ENCODE data around the gene GCH1.

Gene GCH1

DNA sequence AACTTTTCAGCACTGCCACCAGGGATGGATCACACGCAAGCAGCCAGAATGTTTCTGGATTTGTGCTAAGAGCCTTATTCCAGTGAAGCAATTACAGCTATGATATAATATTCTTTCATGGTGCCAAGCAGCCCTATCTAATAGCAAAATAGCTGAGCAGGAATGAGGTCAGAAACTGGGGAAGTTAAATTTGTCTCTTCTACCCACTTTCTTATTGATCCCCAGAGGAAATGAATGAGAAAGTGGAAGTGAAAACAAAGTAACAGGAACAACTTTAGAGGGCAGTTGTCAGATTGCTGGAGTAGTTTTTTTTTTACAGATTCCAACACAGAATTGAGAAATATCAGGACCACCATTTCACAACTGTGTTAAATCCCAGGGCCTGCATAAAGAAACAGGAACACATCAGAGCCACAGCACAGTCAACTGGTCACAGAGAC is 44.8 kb downstream of the GCH1 start:
- no peak for DNase-seq

DNA sequence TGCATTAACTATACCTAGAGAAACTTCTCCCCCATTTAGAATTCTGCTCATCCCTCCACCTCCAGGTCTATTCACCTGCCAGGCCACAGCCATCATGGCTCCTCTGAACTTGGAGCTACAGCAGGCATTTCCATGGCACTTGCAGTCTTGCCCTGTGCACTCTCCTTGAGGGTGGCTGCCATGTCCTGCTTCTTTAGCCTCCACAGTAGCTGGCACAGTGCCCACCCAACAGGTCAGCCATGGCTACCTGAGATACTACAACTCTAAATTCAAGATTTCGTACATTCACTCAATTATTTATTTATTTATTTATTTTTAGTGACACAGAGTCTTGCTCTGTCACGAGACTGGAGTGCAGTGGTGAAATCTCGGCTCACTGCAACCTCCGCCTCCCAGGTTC is 46.5 kb downstream of the GCH1 start:
- DNase-seq = no peak

DNA sequence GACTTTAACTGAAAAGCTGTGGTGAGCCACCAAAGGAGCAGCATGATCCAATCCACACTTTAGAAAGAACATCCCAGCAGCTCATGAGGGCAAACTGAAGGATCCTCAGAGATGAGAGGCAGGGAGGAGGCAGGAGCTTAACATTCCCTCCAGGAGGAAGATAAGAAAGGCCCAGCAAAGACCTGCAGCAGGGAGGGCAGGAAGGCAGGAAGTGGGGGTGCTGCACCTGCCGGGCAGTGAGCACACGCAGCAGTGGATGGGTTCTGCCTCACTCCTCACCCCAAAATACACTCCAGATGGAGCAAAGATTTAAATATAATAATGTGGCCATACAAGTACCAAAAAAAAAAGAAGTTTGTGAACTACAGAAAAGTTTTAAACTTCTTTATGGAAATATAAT is 48.4 kb downstream of the GCH1 start:
- no peak for DNase-seq

DNA sequence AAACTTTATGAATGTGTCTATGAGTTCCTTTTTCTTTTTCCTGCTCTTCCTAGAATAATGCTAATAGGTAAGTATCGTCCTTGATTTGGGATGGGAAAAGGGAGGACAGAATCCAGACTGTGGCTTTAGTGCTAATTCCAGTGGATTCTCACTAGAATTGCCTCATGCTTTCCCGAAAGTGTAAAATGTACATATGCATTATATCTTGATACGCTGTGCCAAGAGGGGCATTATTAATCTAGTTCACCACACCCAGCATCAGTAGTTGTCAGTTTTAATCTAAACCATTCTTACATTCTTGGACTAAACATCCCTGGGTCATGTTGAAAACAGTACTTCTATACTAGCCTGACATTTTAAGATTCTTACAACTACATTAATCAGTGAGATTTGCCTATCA is 49.3 kb downstream of the GCH1 start:
- DNase-seq = no peak

DNA sequence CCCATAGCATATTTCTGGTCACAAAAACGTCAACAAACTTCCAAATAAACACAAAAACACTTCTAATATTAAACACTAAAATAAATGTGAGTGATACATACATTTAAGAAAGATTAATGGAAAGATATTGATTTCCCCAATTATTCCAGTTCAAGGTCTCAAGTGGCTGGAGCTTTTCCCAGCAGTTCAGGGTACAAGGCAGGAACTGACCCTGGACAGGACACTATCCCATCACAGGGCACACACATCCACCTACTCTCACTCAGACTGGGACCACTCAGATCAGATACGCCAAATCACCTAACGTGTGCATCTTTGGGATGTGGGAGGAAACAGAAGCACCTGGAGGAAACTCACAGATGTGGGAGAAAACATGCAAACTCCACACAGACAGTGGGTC is 50.4 kb downstream of the GCH1 start:
- DNase-seq = no peak

DNA sequence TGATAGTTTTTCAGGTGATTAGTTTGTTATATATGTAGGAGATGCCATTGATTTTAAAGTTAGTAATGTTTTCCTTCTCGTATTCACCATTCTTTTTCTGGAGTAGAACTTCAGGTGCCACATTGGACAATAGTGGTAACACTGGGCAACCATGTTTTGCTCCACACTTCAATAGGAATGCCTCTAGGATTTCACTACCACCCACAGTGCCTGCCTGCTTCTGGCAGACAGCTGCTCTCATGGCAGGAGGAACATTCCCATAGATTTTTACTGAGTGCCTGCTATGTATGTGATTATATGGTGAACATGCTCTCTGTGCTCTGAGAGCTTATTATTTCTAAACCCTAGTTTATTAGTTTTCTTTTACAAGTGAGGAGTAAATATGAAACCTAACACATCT is 53.7 kb downstream of the GCH1 start:
- DNase-seq = no peak

DNA sequence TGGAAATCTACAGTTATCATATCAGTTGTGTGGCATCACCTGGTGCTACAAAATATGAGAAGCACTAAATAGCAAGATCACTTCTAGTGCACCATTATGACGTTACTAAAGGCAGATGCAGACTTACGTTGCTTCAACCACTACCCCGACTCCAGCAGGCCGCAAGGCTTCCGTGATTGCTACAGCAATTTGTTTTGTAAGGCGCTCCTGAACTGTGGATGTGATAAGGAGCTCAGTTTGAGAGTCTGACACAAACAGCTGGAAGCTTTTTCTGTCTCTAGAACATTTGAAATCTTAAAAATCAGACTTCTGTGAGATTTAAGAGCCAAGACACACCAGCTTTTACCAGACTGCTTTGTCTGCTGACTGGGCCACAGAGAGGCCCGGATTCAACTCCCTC is 57.0 kb downstream of the GCH1 start:
- DNase-seq = no peak

DNA sequence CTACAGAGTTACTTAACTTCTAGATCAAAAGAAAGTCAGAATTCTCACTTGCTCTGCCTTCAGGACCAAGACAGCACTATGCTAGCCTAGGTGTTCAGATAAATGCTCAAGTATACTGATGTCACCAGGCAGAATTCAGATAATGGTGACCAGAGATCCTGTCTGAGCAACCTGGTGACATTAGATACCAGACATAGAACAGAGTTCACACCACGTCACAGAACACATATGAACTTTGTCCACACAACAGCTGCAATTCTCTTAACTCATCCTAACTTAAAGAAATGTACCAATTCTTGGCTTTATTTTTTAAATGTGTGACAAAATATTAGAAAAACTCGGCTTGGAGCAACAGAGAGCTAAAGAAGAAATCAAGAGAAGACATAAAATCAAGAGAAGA is 58.1 kb downstream of the GCH1 start:
- no peak for DNase-seq

DNA sequence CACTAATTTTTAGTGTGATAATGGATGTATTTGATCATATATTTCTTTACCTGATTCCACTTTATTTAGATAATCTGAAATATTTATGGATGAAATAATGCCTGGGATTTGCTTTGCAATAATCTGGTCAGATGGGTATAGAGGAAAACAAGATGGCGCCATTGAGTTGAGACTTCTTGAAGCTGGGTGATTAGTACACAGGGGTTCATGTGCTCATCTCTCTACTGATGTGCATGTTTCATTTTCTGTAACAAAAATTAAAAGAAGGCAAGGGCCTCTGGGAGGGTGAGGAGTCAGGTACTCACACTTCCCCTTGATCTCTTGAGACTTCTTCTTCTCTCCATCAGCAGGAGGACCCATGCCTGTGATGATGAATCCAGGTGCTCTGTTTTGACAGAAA is 61.8 kb downstream of the GCH1 start:
- no peak for DNase-seq

DNA sequence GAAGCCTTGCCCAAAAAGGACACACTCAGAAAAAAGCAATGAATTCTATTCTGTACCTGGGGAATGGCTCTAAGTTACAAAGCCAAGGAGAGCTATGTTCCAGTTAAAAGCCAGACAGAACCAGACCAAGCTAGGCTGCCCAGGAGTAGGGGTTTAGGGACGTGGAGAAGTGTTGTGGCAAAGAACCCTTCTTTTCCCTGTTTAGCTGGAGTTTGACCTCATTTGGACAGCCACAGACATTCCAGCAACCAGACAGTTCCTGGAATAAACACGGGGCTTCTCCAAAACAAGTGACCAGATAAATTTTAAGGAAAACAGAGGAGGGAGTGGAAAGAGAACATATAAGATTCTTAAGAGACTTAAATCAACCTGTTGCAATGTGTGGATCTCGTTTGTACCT is 62.3 kb downstream of the GCH1 start:
- DNase-seq = no peak

DNA sequence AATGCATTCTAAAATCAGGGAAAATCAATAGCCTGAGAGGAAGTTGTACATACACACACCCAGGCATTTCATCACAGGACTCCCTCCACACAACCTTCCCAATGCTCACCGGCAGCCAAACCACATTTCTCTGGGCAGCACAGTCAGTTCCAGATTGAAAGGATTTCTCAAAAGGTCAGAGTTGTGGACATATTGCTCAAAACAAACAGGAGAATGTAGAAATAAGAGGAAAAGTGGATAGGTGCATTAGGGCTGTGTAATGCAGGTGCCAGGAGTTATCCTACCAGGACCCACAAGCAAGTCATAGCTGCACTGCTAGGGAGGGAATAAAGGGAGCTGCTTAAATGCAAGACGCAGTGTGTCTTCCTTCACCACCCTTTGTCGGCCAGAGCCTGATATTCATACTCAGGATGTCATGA is 62.9 kb downstream of the GCH1 start:
- DNase-seq = no peak

DNA sequence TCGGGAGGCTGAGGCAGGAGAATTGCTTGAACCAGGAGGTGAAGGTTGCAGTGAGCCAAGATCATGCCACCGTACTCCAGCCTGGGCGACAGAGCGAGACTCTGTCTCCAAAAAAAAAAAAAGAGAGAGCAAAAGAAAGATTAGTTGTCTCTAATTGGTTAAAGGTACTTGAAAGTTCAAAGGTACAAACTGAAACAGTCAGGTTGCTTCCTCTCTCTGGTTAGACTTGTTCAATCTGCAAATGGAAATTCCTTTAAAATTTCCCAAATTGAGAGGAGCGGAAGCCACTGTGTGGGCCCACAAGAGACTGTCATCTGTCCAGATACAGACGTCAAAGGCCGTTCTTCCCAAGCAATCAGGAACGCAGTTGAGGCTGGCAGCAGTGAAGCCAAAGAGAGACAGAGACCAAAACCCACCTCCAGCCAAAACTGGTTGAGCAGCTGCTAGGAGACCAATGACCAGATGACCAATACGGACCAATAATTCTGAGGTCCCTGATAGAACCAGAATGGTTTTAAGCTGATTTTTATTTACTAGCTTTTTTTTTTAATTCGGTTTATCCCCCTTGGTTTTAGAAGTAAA is 63.6 kb downstream of the GCH1 start:
- DNase-seq = no peak

DNA sequence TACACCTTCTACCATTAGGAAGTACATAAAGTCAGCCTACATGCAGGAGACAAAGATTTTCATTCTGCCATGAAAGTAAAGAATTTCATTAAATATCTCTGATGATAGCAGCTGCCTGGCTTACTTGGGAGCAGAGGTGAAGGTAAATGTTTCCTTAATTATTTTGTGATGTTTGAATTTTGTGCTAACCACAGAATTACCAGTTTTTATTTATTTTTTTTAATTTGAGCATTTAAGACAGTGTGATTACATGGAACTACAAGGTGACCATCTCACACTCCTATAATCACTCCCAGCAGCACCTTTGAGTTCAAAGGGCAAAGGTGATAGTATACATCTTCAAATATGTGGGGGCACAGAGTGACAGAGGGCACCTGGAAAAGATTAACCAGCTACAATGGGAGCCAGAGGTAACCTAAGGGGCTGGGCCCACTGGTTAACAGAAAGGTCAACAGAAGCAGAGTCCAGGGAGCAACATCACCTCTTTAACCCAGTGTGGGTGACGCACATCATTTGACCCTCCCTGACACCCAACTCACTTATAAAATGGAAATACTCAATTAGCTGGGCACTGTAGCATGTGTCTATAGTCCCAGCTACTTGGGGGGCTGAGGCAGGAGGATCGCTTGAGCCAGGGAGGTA is 65.0 kb downstream of the GCH1 start:
- DNase-seq = no peak

DNA sequence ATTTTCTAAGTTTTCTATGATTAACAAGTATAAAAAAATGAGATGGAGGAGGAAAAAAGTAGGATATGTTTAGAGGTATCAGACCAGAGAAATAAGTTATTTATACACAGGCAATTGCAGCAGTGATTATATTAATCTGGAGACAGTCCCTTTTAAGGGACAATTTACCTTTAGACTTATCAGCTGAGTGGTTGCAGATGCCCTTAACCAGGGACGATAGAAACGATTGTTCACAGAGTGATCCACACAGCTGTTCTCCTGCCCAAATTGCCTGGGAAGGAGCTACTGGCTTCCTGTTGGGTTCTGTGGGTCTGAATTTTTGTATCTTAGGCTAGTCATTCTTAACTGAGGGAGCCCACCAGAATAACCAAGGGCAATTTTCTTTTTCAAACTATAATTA is 66.4 kb downstream of the GCH1 start:
- no peak for DNase-seq

DNA sequence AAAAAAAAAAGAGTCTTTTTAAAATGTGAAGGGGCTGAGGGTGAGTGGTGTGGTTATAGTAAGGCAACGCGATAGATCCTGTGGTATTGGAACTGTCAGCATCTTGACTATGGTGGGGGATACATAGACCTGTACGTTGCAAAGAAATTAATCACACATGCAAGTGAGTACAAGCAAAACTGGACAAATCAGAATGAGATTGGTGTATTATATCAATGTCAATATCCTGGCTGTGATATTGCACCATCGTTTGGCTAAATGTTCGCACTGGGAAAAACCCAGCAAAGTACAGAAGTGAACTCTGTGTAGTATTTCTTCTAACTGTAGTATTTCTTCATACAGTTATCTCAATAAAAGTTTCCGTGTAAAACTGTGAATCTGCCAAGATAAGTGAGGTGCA is 67.9 kb downstream of the GCH1 start:
- no peak for DNase-seq

DNA sequence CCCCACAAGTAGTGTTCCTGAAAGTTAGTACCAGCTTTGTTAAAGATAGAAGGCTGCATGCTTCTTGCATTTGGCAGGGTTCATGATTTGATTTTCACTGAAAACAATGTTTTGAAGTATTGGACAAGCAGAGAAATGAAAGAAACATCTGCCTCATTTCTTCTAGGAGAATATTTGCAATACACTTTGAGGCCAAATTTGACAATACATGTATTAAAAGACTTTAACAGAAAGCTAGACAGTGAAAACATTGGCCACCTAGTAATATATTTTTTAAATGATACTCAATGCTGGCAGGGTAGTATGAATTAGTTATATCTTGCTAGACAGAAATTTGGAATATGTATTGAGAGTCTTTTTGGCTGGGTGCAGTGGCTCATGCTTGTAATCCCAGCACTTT is 68.5 kb downstream of the GCH1 start:
- no peak for DNase-seq

DNA sequence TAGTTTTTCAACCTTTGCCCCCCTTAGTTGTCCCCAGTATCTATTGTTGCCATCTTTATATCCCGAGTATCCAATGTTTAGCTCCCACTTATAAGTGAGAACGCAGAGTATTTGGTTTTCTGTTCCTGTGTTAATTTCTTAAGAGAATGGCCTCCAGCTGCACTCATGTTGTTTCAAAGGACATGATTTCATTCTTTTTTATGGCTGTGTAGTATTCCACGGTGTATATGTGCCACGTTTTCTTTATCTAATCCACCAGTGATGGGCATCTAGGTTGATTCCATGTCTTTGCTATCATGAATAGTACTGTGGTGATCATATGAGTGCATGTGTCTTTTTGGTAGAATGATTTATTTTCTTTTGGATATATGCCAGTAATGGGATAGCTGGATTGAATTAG is 72.0 kb downstream of the GCH1 start:
- no peak for DNase-seq

DNA sequence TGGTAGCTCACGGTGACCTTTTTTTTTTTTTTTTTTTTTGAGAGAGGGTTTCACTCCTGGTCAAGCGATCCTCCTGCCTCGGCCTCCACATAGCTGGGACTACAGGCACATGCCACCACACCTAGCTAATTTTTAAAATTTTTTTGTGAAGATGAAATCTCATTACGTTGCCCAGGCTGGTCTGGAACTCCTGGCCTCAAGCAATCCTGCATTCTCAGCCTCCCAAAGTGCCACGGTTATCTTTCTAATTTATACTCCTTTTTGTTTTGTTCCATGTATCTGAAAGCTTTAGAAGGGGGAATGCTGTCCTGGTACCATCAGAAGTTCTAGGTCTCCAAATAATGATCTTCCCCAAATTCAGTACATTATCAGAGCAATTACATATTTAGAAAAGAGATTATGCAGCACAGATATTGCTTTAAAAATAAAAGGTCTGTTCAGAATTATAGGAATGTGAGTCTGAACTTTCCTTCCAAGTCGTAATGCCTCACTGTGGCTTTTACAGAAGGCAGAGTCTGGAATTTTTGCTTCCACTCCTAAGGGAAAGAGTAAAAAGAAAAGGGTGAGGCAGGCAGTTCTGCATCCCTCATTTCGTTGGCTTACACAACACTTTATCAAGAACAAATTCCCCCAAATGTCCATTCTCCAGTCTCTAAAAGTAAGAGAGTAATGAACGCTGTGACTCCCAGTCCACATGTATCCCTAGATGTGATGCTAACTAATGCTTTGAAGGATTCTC is 73.0 kb downstream of the GCH1 start:
- no peak for DNase-seq

DNA sequence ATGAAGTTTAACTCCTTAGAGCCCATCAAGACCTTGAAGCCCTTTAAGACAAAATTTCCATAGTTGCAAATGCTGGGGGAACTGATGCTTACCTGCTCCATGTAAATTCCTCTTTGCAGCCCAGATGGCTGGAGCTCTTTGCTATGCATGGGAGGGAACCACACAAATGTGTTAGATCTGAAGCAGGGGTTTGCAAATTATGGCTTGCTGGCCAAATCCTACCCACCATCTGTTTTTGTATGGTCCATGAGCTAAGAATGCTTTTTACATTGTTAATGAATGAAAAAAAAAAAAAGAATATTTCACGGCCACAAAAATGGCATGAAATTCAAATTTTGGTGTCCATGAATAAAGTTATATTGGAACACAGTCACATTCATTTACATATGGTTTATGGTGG is 74.6 kb downstream of the GCH1 start:
- DNase-seq = no peak

DNA sequence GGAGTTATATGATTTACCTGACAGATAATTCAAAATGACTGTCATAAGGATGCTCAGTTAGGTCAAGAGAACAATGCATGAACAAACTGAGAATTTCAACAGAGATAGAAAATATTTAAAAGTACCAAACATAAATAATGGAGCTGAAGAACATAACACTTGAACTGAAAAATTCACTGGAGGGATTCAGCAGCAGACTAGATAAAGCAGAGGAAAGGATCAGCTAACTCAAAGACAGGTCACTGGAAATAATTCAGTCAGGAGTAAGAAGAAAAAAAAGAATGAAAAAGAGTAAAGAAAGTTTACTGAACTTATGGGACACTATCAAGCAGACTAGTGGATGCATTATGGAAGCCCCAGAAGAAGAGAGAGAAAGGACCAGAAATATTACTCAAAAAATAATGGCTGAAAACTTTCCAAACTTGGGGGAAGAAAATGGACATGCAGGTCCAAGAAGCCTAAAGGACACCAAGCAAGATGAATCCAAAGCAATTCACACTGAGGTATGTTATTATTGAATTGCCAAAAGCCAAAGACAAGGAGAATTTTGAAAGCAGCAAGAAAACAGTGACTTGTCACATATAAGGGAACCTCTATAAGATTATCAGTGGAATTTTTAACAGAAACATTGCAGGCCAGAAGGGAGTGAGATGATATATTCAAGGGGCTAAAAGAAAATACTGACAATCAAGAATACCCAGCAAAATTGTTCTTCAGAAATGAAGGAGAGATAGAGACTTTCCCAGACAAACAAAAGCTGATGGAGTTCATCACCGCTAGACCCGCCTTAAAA is 78.7 kb downstream of the GCH1 start:
- DNase-seq = no peak

DNA sequence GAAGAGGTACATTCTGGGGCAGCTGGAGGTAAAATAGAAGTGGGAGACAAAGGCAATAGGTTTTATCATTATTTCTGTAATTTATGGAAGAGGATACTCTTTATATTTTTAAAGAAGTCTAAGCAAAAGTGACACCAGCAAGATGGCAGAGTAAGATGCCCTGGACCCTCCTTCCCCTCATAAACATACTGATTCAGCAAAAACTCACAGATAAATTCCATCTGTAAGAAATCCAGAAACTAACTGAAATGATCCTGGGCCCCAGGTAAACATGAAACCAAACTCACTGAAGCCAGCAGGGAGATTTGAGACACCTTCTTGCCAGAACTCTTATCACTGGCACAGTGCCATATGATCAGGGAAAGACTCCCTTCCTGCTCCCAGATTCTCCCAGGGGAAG is 79.9 kb downstream of the GCH1 start:
- DNase-seq = no peak

DNA sequence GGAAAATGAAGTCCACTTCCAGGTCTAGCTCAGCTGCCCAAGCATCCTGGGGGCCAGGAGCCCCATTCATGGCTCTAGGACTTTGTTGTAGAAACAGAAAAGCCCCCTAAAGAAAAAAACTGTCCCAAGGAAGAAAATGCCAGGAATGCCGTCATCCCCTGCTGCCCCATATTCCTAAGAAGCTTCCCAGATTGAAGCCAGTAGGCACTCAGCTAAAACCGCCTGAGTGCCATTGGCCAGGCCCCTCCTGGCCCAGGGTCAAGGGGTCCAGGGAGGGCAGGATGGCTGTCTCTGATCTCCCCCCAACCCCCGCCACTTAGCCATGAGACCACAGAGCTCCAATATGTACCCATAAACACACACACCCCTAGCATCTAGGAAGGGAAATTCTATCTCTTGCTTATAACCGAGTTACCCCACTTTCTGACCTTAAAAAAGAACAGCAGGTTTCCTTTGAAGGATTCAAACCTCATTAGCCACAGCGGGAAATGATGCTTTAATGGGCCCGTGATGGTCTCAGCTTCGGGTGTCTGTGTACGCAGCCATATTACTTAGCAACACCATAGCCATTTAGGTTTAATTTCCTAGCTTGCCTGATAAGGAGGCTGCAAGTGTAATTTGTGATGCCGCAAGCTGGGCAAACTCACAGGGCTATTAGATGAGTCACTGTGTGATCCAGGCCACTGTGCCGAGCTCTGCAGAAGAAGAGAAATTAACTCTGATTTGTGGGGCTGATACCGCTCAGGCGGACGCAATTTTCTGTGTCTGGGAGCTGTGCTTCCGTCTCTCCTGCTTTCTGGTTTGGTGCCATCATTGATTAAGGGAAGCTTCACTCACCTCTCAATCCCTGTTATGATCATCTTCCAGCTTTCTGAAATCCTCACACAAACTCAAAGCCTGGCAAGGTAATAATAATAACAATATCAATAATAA is 84.2 kb downstream of the GCH1 start:
- peak; percentile 71 for DNase-seq

DNA sequence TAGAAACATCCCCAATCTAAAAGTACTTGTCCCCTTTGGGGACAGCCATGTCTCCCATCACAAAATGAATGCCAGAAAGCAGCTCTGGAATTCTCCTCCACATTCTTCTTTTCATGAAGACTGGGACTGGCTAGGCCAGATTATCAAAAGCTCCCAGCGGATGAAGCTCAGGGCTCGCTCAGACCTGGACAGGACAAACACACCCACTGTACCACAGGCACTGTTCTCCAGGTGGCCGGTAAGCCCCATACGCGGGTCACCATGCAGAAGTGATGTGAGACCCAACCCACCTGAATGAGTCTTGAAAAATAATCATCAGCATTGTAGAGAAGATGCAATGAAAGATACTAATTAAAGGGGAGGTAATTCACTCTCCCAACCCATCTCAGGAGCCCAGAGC is 85.1 kb downstream of the GCH1 start:
- no peak for DNase-seq

Measured in amniotic stem cell (primary cell).